GM21367 (cell line): Measurements from ENCODE around the gene LRRC71.

Source experiments
- ATAC-seq: cut with Tn5 transposase; IDR thresholded peaks from one replicate; pipeline ENCODE4 v1.9.1; 2021; ENCODE audit not compliant: unreplicated experiment

LRRC71 gene

GRCh38 chr1:156920233-156921052, at the start of gene LRRC71:
Gene LRRC71 (plus strand): TSS chr1:156920632. CDS start chr1:156920804, 172 bp downstream.
- no peak for ATAC-seq

- ATAC-seq, result no peak
These were observed 46.8 kb upstream of the LRRC71 start for GRCh38 chr1:156873659-156874058.

- ATAC-seq, result no peak
These were observed 46.3 kb upstream of the LRRC71 start for GRCh38 chr1:156874142-156874541.

DNA sequence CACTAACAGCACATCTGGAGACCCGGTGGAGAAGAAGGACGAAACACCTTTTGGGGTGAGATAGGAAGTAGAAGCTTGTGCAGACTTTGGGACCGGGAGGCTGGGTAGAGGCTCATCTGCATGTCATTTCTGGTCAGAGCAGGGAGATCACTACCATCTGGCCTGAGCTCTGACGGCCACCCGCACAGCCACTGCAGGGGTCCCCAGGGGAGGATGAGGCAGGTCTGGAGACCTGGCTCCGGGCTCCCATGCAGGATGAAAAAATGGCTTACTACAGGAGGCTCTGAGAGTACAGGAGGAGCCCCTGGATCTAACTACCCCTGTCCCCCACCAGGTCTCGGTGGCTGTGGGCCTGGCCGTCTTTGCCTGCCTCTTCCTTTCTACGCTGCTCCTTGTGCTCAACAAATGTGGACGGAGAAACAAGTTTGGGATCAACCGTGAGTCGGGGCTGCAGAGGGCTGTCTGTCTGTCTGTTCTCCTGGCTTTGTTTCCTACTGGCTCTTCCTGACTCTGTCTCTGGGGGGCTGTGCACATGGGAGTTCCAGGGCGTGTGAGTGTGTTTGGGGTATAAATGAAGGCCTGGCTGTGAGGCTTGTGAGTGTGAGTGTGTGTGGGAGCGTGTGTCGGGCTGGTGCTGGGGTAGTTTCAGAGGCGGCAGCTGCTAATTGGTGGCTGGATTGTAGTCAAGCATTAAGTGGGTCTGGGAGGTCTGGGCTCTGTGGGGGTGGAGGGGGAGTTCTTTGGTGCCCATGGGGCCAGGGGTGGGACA, 45.7 kb upstream of the LRRC71 start:
- no peak for ATAC-seq

- no peak for ATAC-seq
These were observed 45.2 kb upstream of the LRRC71 start for GRCh38 chr1:156875341-156875615.

GRCh38 chr1:156876281-156876680, 44.2 kb upstream of the LRRC71 start:
- no peak for ATAC-seq

DNA sequence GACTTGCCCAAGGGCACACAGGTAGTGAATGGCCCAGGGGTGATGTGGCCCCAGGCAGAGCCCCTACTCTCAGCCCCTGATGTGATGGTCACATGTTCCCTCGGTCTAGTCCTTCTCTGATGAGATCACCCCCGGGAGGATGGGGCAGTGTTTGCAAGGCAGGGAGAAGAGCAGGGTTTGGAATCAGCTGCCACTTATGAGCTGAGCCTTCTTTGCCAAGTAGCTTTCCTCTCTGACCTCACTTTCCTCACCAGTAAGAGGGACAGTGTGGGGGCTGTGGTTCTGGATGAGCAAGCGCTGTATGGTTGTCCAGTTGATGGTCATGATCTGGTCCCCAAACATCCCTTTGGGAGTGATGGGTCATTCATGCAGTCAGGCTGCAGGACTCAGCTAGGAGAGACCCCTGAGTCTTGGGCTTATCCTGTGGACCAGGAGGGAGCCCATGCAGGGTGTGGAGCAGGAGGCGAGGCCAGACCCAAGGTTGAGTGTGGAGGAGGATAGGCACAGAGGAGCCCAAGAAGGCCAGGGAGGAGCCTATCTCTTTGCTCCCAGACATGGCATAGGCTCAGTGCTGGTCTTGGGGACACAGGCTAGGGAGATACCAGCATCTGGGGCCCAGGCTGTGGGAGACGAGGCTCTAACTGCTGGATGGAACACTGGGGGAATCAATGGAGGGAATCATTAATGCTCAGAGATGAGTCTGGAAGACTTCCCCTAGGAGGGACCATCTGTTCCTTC, 42.8 kb upstream of the LRRC71 start:
- no peak for ATAC-seq

DNA sequence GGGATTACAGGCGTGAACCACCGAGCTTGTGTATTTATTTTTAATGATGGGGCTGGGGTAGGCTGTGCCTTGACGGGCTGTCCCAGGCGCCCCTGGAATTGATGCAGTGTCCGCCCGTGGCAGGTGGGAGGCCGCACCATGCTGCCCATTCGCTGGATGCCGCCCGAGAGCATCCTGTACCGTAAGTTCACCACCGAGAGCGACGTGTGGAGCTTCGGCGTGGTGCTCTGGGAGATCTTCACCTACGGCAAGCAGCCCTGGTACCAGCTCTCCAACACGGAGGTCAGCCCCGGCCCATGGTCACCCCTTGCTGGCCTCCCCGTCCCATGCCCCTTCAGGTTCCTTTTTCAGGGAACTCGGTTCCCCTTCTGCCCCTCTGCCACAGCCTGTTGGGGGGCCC, 40.6 kb upstream of the LRRC71 start:
- no peak for ATAC-seq

- no peak for ATAC-seq
These were observed 40.0 kb upstream of the LRRC71 start for GRCh38 chr1:156880473-156880872.

DNA sequence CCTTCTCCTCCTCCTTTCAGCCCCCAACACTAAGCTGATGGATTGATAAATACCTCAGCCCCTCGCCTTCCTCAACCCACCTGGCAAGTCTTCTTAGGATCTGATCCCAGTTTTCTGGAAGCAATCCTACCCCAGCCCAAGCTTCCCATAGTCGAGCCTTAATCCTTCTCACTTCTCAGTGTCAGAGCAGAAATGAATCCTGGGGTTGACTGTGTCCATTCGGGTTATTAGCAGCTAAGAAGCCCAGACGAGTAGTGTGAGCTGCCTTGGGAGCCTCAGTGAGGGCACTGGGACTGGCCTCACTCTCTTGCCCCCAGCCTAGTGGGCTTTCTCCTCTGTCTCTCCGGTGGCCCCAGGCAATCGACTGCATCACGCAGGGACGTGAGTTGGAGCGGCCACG, 39.3 kb upstream of the LRRC71 start:
- ATAC-seq, result no peak

GRCh38 chr1:156881663-156882062, 38.8 kb upstream of the LRRC71 start:
- ATAC-seq, result no peak

- no peak for ATAC-seq
These were observed 37.9 kb upstream of the LRRC71 start for GRCh38 chr1:156882543-156882942.

DNA sequence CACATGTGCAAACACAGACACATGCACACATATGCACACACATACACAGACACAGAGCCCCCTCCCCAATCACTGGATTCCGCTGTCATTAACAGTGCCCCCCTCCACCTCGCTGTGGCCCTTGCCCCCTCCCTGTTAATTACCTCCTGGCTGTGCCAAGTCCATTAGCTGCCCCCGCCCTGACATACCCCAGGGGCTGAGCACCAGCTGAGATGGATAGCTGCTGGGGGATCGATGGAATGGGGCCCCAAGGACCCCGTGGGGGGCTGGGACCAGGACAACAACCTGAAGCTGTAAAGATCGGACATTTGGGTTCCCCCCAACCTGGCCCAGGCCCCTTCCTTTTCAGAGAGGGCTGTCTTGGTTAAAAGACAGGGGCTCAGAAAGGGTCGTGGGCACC, 36.5 kb upstream of the LRRC71 start:
- no peak for ATAC-seq

DNA sequence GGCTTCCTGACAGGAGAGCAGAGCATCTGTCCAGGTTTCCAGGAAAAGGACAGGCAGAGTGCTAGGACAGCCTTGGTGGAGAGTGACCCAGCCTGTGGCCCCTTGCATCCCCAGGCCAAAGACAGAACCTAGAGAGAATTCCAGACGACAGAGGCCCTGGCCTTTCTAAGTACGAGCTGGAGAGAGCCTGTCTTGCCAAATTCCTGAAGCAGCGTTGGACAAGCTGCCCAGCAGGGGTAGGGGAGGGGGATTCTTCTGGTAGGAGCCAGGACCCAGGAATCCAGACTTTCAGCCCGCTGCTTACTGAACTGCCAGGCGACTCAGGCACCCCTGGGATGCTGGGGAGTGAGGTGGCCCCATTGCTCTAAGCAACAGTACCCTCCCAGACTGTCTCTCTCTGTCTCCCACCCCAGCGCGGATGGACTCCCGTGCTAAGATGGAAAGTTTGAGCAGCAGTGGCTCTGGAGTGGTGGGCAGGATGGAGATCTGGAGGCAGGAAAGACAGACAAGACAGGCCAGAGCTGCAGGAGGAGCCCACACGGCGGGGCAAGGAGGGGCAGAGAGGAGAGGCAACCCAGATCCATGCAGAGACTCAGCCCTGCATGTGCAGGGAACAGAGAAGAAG, 35.8 kb upstream of the LRRC71 start:
- ATAC-seq, result no peak

GRCh38 chr1:156885314-156885713, 35.1 kb upstream of the LRRC71 start:
- ATAC-seq, result no peak

- ATAC-seq, result no peak
These were observed 34.5 kb upstream of the LRRC71 start for GRCh38 chr1:156885880-156886355.

DNA sequence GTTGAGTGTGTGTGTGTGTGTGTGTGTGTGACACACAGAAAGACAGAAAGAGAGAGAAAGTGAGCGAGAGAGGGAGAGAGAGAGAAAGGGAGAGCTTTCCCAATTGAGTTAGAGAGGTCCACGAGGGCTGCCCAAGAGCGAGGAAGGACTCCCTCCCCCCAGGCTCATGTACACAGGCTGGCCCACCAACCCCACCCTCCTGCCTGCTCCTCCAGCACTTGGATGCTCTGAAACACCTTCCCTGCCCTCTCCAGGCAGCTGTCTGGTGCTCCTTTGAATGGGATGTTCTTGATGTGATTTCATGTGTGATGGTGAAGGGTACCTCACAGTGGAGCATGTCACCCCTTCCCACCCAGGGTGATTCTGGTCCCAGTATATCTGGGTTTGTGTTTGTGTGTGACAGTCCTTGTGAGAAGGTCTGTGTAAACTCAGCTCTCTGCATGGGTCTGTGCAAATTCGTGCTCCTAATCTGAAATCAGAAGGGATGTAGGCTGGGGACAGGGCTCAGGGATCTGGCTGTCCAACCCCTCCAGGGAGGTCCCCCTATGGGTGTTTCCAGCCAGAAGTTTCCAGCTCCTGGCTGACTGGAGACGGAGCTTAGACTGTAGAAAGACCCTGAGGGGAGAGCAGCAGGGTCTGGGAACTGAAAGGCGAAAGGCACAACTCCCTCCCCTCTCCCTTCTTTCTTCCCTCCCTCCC, 33.7 kb upstream of the LRRC71 start:
- no peak for ATAC-seq

- no peak for ATAC-seq
These were observed 33.1 kb upstream of the LRRC71 start for GRCh38 chr1:156887317-156887716.

GRCh38 chr1:156887734-156888133, 32.7 kb upstream of the LRRC71 start:
- ATAC-seq, result no peak

- ATAC-seq, result no peak
These were observed 30.4 kb upstream of the LRRC71 start for GRCh38 chr1:156889802-156890580.
